Kasumi-1 (cell line): ENCODE results near the gene N4BP2L1.
"Not testable (repeated sequence)": the region's sequence is repeated elsewhere in the genome, so short reads cannot be mapped to it uniquely, and the experiment has no call there.

ENCODE experiments used
- DNase-seq, 2 experiments: peaks; one replicate each; lab custom pipeline; 2025; lab: John Stamatoyannopoulos, UW

The N4BP2L1 gene

DNA sequence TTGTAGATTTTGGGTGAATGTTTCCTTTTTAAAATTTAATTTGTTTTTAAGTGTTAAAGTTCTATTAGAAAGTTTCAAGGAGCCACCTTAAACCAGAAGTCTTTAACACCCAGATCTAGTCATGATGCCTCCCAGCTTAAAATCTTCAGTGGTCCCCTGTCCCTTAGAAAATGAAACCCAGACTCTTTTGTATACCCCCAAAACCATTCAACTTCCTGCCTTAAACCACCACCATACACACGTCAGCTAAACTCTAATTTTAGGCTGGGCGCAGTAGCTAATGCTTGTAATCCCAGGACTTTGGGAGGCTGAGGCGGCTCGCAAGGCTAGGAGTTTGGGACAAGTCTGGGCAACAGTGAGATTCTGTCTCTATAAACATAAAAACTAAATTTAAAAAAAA lies 37.9 kb downstream of the N4BP2L1 start:
- DNase-seq: no peak

GRCh38 chr13:32385410-32385809 lies 42.5 kb downstream of the N4BP2L1 start:
- no peak for DNase-seq

DNA sequence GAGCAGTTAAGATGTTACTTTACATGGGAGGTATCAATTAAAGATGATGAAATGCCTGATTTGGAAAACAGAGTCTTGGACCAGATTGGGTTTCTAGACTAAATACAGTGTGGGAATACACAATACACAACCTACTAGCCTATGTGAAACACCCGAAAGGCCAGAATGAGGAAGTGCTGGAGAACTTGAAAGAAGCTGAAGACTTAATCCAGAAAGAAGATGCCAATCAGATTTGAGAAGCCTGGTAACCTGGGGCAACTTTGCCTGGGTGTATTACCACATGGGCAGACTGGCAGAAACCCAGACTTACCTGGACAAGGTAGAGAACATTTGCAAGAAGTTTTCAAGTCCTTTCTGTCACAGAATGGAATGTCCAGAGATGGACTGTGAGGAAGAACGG lies 43.2 kb downstream of the N4BP2L1 start:
- no peak for DNase-seq

DNA sequence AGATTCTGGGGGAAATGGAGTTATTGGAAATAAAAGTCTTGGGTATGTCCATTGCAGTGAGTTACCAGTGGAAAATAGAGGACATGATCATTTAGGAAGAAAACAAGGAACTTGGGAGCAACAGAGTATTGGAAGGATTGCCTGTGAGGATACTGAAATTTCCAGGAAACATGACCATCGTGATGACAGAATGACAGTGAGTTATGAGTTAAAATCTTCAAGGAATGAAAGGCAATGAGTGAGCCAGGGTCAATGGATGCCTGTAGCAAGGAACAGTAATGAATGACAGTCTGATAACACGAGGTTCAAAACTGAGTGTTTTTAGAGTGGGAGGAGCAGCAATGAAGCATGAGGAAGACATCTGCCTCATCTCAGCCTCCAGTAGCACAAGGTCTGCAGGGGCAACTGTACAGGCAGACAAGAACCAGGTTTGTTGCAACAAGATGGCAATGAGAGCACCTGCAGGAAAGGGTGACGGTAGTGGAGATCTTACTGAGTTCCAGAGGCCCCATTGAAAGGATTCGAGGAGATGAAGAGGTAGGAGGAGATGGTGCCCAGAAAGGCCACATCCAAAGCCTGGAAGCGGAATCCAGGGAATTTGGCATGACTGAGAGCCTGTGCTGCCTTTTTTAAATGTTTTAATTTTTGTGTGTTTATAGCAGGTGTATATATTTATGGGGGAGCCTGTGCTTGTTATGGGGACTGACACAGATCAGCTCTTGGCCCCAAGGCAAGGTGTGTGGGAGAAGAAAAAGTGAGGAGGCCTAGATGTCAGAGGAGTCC lies 43.9 kb downstream of the N4BP2L1 start:
- no peak for DNase-seq

GRCh38 chr13:32381539-32381938 lies 46.4 kb downstream of the N4BP2L1 start:
- peak in 1 of 2 experiments; percentile 10 for DNase-seq

- no peak for DNase-seq
Observed at GRCh38 chr13:32378012-32378411, 49.9 kb downstream of the N4BP2L1 start.

- DNase-seq: no peak
Observed at GRCh38 chr13:32376642-32377415, 51.1 kb downstream of the N4BP2L1 start.

- DNase-seq: no peak
Observed at GRCh38 chr13:32370805-32371204, 57.1 kb downstream of the N4BP2L1 start.

DNA sequence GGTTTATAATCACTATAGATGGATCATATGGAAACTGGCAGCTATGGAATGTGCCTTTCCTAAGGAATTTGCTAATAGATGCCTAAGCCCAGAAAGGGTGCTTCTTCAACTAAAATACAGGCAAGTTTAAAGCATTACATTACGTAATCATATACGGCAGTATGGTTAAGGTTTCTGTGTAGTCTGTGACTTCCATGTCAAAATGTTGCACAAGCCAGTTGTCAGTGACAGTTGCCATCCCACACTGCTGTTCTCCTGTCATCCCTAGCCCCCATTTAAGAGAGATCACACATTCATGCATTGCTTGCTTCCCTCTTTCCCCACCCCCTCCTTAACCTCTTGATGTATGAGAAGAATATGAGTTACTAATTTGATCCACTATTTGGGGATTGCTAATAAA lies 65.4 kb downstream of the N4BP2L1 start:
- peak; percentile 26 to 28 for DNase-seq

DNA sequence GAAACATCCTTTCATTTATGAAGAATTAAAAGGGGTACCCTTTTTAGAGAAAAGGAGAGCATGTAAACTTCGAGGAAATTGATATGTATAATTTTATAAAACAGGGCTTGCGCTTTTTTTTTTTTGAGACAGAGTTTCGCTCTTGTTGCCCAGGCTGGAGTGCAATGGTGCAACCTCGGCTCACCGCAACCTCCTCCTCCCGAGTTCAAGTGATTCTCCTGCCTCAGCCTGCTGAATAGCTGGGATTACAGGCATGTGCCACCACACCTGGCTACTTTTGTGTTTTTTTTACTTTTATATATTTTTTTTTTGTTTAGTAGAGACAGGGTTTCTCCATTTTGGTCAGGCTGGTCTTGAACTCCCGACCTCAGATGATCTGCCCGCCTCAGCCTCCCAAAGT lies 72.0 kb downstream of the N4BP2L1 start:
- DNase-seq: not testable (repeated sequence)

- no peak for DNase-seq
Observed at GRCh38 chr13:32354040-32354439, 73.9 kb downstream of the N4BP2L1 start.

DNA sequence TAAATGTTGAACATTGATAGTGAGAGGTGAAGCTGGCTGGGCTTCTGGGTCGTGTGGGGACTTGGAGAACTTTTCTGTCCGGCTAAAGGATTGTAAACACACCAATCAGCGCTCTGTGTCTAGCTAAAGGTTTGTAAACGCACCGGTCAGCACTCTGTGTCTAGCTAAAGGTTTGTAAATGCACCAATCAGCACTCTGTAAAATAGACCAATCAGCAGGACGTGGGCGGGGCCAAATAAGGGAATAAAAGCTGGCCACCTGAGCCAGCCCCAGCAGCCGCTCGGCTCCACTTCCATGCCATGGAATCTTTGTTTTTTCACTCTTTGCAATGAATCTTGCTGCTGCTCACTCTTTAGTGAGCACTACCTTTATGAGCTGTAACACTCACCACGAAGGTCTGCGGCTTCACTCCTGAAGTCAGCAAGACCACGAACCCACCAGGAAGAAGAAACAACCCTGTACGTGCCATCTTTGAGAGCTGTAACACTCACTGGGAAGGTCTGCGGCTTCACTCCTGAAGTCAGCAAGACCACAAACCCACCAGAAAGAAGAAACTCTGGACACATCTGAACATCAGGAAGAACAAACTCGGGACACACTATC lies 77.0 kb downstream of the N4BP2L1 start:
- DNase-seq: not testable (repeated sequence)
